KG1 (cell line): Measurements from ENCODE around the gene PIK3CD.
"Not testable (repeated sequence)": the region's sequence is repeated elsewhere in the genome, so short reads cannot be mapped to it uniquely, and the experiment has no call there.

ENCODE experiments used
- DNase-seq: peaks from one replicate; lab custom pipeline; 2025; lab: John Stamatoyannopoulos, UW

PIK3CD gene

DNA sequence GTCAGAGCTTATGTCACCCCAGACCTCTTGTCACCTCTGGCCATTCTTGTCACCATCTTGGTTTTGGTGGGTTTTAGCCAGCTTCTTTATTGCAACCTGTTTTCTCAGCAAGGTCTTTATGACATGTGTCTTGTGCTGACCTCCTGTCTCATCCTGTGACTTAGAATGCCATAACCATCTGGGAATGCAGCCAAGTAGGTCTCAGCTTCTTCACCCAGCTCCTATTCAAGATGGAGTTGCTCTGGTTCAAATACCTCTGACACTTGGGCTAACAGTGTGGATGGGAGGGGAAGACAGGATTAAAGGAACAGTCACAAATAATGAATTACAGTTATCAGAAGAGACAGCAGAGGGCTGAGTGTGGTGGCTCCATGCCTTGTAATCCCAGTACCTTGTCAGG lies 30.5 kb upstream of the PIK3CD start:
- DNase-seq, result no peak

DNA sequence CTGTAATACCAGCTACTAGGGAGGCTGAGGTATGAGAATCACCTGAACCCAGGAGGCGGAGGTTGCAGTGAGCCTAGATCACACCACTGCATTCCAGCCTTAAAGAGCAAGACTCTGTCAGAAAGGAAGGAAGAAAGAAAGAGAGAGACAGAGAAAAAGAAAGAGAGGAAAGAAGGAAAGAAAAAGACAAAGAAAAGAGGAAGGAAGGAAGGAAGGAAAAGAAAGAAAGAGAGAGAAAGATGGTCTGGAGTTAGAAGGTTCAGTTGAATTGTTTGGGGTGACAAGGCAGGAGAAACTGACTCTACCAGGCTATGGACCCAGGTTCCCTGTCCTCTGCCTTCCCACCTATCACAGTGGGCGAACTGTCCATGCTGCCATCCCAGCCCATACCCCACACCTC lies 27.4 kb upstream of the PIK3CD start:
- DNase-seq, result no peak

DNA sequence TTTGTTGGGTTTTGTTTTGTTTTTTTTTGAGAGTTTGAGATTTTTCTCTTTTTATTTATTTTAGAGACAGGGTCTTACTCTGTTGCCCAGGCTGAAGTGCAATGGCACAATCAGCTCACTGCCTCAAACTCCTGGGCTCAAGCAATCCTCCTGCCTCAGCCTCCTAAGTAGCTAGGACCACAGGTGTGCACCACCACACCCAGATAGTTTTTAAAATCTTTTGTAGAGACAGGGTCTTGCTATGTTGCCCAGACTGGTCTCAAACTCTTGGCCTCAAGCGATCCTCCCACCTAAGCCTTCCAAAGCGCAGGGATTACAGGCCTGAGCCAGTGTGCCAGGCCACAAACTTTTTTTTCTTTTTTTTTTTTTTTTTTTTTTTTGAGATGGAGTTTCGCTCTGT lies 26.5 kb upstream of the PIK3CD start:
- DNase-seq, result not testable (repeated sequence)

DNA sequence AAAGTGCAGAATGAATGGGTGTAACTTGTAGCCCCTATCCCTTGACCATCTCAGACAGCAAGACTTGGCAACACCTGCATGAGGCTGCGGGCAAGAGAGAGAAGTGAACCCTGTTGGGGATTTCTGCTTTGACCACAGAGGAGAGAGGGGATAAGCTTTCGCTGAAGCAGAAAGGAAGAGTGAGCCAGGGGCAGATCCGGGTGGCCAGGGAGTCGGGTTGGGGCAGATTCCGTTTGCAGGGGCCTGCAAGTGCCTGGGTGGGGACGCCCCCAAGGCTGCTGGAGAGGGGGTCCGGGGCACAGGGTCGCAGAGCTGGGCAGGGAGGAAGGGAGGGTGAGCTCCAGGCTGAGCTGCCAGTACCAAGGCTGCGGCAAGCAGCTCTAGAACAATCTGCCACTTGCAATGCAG lies 25.3 kb upstream of the PIK3CD start:
- DNase-seq, result peak; percentile 26

DNA sequence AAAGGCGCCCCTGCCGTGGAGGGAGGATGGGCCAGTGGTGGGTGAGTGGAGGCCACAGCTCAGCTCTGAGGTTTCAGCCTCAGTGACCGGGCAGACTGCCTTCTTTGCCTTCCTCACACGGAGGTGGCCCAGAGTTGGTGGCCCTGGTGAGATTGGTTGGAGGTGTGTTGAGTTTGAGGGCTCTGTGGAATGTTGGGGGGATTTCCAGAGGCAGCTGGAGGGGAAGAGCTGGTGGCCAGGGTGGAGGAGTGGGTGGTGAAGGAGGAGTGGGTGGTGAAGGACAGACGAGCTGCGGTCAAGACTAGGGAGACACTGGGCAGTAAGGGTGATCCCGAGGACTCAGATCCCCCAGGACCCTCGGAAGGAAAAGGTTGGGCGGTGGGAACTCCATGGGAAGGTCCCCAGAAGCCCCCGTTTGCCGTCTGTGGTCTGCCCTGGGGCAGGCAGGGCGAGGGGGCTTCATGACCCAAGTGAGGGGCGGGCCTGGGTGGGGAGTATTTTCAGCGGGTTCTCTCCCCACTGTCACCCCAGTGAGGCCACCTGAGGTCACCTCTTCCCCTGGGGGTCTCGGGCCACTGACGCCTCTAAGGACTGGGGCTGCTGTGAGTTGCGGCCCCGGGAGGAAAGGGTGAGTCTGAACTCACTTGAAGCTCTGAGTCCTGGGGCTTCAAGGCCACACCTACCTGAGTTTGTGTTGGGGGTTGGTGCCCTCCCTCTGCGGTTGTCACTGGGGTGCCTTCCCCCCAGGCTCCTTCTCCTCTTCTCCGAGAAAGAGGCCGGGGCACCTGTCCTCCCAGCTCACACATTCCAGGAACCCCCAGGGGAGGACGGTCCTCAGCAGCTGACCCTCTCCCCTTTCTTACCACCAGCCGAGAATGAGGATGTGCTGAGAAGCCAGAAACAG lies 22.7 kb upstream of the PIK3CD start:
- no peak for DNase-seq

DNA sequence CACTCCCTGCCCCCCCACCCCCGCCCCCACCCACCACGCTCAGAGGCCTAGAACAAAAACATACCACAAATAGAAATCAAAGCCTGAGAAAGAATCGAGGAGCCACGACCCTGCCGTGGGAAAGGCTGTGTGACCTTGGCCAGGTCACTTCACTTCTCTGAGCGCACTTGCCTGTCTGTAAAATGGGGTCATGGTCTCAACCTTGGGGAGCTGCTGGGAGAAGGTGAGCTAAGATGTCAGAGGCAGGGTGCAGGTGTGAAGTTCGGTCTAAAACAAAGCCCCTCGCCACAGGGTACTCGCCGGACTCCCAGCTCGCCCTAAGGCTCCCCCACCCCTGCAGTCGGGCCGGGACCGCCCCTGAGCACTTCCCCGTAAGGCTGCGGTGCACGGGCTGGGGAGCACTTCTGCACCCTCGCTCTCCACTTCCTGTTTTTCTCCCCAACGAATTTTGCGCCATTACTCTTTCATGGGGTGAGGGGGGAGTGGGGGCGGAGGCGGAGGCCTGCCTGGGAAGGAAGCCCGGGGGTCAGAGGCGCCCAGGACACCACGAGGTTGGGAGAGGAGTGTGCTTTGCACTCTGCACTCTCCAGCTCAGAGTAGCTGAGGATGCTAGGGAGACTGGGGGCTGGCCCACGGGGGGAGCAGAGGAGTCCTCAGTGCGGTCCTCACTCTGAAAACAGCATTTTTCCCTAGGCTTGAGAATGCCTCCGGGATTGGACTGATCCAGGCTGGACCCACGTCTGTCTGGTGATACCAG lies 21.9 kb upstream of the PIK3CD start:
- DNase-seq, result peak; percentile 74

DNA sequence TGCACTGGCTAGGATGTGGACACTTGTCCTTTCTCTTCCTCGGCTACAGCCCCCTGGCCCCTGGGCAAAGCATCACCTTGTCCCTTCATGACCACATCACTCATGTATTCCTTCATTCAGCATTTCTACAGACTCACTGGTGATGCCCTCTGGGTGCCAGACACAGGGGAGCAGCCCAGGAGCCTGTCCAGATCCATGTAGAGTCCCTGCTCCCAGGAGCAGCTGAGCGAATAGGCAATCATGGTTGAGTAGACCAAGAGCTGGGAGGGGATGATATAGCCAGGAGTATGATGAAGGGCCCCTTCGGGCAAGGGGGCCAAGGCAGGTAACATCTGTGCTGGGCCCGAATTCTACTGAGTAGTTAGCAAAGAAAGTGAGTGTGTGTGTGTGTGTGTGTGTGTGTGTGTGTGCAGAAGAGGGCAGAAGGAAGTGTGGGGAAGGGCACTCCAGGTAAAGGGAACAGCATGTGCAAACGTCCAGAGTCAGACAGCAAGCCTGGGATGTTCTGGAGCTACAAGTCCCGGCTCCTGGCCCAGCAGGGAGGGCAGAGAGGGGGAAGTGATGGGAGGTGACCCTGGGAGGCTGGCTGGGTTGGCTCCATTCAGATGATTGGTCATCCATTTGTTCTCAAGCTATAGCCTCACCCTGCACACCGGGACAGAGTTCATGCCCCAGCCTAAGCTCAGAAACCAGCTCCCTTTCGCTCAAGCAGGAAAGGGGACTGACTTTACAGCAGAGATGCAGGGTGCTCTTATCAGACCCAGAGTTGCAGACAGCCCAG lies 21.0 kb upstream of the PIK3CD start:
- no peak for DNase-seq

DNA sequence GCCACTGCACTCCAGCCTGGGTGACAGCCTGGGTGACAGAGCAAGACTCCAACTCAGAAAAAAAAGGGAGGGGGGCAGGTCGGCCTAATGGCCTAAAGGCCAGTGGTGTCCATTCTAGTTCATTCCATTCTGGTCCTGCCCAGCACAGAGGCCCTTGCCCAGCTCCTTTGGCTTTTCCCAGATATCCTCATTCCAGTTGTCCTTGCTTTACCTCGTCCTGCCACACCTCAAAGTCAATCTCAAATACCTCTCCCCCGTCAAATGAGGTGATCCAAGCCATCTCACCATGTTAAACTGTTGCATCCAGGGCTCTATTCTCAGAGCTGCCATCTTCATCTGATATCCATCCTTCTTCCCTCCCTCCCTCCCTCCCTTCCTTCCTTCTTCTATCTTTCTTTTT lies 19.9 kb upstream of the PIK3CD start:
- DNase-seq, result no peak

DNA sequence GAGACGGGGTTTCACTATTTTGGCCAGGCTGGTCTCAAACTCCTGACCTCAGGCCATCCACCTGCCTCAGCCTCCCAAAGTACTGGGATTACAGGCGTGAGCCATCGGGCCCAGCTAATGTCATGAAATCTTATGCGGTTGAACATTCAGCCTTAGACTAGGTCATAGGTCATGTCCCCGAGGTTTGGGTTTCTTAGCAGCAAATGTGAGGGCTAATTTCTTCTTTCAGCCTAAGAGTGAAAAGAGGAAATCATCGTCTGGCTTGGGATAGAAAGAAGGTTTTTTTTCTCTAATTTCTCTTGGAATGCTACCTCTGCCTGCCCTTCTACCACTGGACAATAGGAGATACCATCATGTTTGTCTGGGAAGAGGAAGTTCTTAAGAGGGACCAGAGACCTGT lies 18.0 kb upstream of the PIK3CD start:
- no peak for DNase-seq

DNA sequence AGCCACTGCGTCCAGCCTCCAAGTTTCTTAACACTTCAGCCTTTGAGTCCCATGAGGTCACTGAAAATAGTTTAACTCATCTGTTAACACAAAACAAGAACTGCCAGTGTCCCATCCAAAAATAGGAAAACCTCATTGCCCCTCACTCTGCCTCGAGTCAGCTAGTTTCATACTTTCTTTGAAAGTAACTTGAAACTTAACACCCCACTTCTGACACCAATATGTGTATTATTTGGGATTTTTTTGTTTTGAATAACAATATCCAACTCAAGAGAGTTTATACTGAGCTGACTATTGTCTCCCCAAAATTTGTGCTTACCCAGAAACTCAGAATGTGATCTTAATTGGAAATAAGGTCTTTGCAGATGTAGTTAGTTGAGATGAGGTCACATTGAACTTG lies 16.9 kb upstream of the PIK3CD start:
- no peak for DNase-seq

DNA sequence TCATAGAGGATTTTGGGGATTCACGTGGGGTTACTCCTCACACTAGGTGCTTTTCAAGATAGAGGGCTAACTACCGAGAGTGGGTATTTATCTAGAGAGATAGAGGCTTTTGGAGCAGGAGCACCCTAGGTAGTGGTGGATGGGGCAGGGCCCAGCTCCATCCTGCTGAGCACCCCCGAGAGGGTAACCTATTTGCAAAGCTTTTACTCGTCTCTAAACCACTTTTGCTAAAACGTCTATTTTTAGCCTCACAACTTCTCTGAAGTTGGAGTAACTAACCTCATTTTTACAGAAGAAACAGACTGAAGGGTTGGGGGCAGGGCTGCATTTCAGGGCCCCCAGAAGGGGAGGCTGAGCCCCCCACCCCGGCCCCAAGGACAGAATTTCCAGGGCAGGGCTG lies 12.3 kb upstream of the PIK3CD start:
- DNase-seq, result no peak

DNA sequence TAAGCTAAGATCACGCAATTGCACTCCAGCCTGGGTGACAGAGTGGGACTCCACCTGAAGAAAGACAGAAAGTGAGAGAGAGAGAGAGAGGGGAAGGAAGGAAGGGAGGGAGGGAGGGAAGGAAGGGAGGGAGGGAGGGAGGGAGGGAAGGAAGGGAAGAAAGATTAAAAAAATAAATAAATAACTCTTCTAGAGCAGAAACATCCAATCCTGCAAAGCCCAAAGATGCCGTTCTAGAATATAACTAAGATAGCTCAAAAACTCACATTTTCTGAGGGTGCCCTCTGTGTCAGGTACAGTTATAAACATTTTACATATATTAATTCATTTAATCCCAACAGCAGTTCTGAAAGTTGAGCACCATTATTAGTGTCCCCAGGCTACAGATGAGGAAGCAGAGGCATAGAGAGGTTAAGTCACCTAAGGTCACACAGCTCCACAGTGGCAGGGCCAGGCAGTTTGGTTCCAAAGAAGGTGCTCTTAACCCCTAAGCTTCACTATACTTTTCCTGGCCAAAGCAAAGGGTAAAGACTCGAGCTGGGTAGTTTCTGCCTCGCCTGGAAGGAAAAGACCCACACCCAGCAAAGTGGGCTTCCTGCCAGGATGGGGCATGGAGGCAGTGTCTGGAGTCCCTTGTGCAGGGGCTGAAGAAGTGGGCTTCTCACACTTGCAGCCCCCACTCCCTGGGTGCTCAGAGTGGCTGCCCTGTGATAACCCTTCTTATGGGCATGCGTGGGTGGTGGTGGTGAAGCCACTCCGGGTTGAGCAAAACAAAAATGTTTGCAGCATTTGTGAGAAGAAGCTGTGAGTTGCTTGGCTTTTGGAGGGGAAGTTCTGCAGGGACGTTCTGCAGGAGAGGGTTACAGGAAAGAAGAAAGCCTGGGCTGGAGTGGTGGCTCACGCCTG lies 7.9 kb upstream of the PIK3CD start:
- no peak for DNase-seq

DNA sequence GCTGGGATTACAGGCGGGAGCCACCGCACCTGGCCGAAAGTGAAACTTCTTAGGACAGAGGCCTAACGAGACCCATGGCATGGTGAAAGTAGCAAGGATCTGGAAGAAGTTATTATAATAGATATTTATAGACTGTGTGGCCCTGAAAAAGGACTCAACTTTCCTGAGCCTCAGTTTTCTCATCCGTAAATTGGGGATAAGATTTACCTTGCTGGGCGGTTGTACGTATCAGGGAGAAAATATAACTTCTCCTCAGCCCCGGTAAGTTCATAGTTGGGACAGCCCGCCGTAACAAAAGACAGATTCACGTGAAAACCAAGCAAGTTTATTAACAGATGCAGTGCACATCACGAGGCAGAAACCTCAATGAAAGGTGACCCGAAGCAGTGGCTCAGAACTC lies 5.5 kb upstream of the PIK3CD start:
- no peak for DNase-seq

DNA sequence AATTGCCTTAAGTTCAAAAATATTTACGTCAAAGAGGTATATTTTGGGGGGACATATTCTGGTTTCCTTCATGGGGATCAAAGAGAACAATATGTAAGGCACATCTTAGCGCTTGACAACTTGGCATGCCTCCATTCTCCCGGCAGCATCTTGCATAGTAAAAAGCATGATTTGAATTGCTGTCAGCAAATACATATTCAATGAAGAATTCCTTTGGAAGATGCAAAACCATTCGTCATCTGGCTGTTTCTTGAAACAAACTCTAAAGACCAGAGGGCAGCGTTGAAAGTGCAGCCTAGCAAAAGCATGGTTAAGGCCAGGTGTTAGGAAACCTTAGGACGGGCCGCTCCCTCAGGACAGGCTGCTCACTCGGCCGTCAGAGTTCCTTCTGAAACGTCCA lies 3.4 kb upstream of the PIK3CD start:
- DNase-seq, result no peak

DNA sequence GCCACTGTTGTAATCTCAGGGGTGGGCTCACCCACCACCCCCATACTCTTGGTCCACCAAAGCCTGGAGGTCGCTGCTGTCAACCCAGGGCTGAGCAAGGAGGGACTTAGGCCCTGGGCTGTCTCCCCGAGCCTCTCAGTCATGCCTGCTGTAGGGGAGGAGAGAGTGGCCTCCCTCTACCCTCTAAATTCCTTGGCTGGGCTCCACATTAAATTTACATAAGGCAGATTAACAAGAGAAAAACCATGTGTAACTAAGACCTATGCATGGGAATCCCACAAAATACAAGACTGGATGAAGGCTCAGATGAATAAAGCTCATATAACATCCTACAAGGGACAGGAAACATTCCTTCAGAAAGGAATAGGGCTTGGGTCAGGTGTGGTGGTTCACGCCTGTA lies 1.8 kb upstream of the PIK3CD start:
- no peak for DNase-seq

DNA sequence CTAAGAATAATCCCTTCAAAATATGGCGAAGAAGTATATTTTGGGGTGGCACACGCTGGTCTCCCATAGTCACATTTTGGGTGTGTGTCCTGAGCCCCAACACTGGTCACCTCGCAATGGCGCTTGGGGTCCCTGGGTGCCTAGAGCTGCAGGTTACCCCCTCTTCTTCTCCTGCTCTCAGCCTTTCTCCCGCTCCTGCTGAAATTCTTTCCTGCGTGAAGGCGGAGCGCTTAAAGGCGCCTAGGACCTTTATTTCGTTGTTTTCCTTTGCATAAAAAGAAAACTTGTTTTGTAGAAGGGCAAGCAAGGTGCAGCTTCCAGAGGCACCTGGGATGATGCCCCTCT lies 339 bp upstream of the PIK3CD start:
- DNase-seq, result no peak

DNA sequence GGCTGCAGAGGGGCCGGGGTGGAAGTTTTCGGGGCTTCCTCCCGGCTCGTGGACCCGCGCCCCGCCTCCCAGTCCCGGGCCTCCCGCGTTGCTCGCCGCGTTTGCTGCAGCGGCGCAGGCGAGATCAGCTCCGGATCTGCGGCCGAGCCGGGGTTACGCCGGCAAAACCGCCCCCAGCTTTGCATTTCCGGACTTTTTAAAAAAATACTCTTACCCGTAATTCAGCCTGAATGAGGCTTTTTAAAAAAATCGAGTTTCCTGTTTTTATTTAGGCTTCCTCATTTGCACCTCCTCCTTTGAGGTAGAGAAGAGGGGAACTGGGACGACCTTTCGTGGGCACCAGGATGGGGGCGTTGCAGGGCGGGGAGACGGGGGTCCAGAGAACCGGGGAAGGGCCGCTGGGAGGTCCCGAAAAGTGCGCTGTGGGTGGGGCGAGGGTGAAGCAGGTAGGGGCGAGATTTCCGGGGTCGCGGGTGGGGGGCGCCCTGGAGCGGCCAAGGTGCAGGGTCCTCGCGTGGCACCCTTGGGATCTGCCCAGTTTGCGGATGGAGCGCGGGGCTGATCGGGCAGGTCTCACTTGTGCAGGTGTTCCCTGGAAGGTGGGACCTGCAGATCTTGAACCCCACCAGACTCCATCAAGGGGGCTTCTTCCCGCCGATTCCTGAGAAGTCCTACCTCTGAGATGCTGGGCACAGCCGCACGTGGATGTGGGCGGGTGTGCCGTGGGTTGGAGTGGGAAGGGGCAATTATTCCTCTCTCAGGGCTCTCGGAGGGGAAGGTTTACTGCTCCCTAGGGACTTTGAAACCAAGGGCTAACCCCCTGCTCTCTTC lies 1.1 kb downstream of the PIK3CD start:
- peak; percentile 42 for DNase-seq

DNA sequence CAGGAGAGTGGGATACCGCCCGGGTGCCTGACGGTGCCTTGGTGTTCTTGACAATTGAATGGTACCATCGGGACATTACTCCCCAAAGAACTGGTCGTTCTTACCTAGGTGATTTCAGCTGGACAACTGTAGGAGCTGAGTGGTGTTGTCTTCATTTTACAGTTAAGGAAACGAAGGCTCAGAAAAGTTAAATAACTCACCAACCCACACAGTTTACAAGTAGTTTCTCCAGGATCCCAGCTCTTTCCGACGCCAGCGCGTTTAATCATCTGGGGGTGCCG lies 1.6 kb downstream of the PIK3CD start:
- no peak for DNase-seq

DNA sequence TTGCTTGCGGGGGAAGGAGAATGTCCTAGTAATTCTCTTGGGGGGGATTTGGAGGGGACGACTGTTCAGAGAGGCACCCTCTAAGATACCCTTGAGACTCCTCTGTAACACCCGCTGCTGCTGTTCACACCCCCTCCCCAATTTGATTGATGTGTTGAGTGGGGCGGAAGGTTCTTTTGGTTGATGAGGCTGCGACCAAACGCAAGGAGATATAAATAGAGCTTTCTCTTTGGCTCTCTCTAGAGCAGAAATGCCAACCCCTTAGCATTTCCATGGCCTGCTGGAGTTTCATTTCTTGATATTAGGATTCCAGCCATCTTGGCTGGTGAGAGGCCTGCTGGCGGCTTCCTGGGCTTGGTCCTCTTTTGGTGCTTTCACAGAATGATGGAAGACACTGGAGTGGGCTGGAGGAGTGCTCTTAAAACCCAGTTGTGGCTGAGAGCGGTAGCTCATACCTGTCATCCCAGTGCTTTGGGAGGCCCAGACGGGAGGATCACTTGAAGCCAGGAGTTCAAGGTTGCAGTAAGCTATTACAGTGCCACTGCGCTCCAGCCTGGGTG lies 2.0 kb downstream of the PIK3CD start:
- DNase-seq, result no peak

DNA sequence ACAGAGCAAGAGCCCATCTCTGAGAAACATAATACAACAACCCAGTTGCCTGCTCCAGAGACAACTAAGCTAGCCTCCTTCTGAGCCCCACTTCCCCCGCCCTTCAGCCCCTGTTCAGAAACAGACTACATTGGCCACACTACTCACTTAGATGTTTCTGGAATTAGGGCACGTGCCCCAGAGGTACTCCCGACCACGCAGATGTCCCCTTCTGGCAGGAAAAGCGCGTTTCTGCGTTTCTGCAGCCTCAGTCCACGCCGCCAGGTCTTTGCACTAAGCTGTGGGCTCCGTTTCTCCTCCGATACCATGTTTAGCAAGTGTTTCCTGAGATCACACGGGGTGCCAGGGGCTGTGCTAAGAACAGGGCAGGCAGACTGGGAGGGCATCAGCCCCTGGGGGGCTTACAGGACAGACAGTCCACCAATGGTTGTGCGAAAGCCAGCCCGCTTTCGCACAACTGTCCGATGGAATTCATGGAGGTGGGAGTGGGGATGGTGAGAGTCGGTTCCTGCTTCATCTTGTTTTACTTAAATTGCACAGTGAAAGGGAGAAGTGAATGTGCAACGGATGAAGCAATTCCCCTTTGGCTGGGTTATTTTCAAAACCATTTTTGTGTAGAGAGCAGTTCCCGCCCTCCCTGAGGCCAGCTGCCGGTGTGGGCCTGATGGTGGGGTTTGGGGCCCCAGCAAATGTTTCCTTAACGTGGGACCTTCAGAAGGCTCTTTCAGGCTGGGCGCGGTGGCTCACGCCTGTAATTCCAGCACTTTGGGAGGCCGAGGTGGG lies 2.7 kb downstream of the PIK3CD start:
- DNase-seq, result no peak
